Colonic mucosa (tissue), 4 donors: ENCODE results near the gene MYH9. TPM values are rescaled to one million over a fixed set of nuclear protein-coding genes. Genes with fewer than 3 reads are reported as not detected.

ENCODE experiments used
- DNase-seq: peaks from one replicate; pipeline ENCODE4 v3.0.0-alpha.2; 2020
- H3K27ac ChIP-seq: fragments of 200-600 bp; one replicate; pipeline ENCODE4 v1.8.0; 2021
- H3K27me3 ChIP-seq: fragments of 200-600 bp; one replicate; pipeline ENCODE4 v1.8.0; 2021
- H3K36me3 ChIP-seq: fragments of 200-600 bp; one replicate; pipeline ENCODE4 v1.8.0; 2021
- H3K4me1 ChIP-seq: fragments of 200-600 bp; one replicate; pipeline ENCODE4 v1.8.0; 2021; ENCODE audit warnings: mild to moderate bottlenecking
- H3K4me3 ChIP-seq: fragments of 200-600 bp; one replicate; pipeline ENCODE4 v1.8.0; 2021
- H3K9ac ChIP-seq, 2 donors: one replicate each; pipeline ENCODE4 v1.7.0; 2013; ENCODE audit warnings: control low read depth in 2 of 2, low read depth in 2 of 2, low read length in 2 of 2
- H3K9me3 ChIP-seq: fragments of 200-600 bp; one replicate; pipeline ENCODE4 v1.8.0; 2021
- CTCF ChIP-seq: fragments of 200-600 bp; IDR thresholded peaks from one replicate; pipeline ENCODE4 v1.8.0; 2022; ENCODE audit warnings: antibody characterized with exemption, mild to moderate bottlenecking
- intact Hi-C: fragments of 100-400 bp; cut with DNase I; formaldehyde crosslinking; loops from one replicate; pipeline ENCODE4 v1.14.1; 2022
- total RNA-seq, 2 donors: library from RNA; stranded (reverse); fragmentation: NEBNext Ultra II Directional in 1 of 2; extraction: Animal tissue kit (Norgen Biotek cat#: 25700) in 1 of 2; gene quantifications; one replicate each; pipeline ENCODE4 v1.2.1, GENCODE V29; 2021
- donor health status: healthy.
- donor health status: DM: no; HTN: no; CAD: no.
- donor health status: DM: no; HTN: no; CAD: no.

MYH9 gene
- total RNA-seq, 2 donors from 2014 or later: 711 to 719 TPM

GRCh38 chr22:36337365-36338130 lies 50.2 kb downstream of the MYH9 start:
- no peak overlapping the region for H3K4me3 ChIP-seq
- H3K9ac ChIP-seq: peak overlapping the region in 1 of 2 donors; percentile 16
- TF ChIP-seq CTCF: no peak
- H3K27ac ChIP-seq: peak overlapping the region; percentile 84
- intact Hi-C loops: no loop called here
- DNase-seq: no peak
- H3K27me3 ChIP-seq: no peaks in the 10 kb centered on the region
- H3K36me3 ChIP-seq: peaks cover 25% of the 10 kb centered on the region
- no peaks in the 10 kb centered on the region for H3K9me3 ChIP-seq
- H3K4me1 ChIP-seq: peaks cover 34% of the 10 kb centered on the region

GRCh38 chr22:36336246-36337182 lies 51.3 kb downstream of the MYH9 start:
- DNase-seq: no peak
- TF ChIP-seq CTCF: no peak
- Histone ChIP-seq H3K27ac (peak overlapping the region; percentile 84), H3K9ac (peak overlapping the region in 1 of 2 donors; percentile 16), H3K4me1 (peaks cover 41% of the 10 kb centered on the region), H3K9me3 (no peaks in the 10 kb centered on the region), H3K36me3 (peaks cover 24% of the 10 kb centered on the region), H3K27me3 (no peaks in the 10 kb centered on the region), H3K4me3 (no peak overlapping the region)
- intact Hi-C loops: no loop called here

- Histone ChIP-seq H3K4me1 (peaks cover 49% of the 10 kb centered on the region), H3K4me3 (no peak overlapping the region), H3K27ac (peak overlapping the region; percentile 84), H3K36me3 (peaks cover 19% of the 10 kb centered on the region), H3K9ac (peak overlapping the region in 1 of 2 donors; percentile 62), H3K9me3 (no peaks in the 10 kb centered on the region), H3K27me3 (no peaks in the 10 kb centered on the region)
- DNase-seq: no peak
- no peak for TF ChIP-seq CTCF
- intact Hi-C loops: no loop called here
These were observed 52.1 kb downstream of the MYH9 start for GRCh38 chr22:36335621-36336020.

- intact Hi-C loops: loop anchor here (5.0 kb wide), 1 partner anchor 42 kb away; no protein-coding TSS in a partner anchor
- Histone ChIP-seq H3K27me3 (no peaks in the 10 kb centered on the region), H3K4me3 (no peak overlapping the region), H3K9me3 (no peaks in the 10 kb centered on the region), H3K9ac (peak overlapping the region in 1 of 2 donors; percentile 62), H3K4me1 (peaks cover 53% of the 10 kb centered on the region), H3K27ac (peak overlapping the region; percentile 84), H3K36me3 (peaks cover 19% of the 10 kb centered on the region)
- DNase-seq: no peak
- no peak for TF ChIP-seq CTCF
These were observed 52.8 kb downstream of the MYH9 start for GRCh38 chr22:36334821-36335603.
